Fibroblast of the aortic adventitia (primary cell): Measurements from ENCODE around the gene LRRC8C. TPM values are rescaled to one million over a fixed set of nuclear protein-coding genes. Genes with fewer than 3 reads are reported as not detected.

Experiments used
- DNase-seq: peaks from one replicate; pipeline ENCODE4 v3.0.0-alpha.2; 2010; ENCODE audit warnings: low read depth
- H3K4me3 ChIP-seq: 2 replicates; pipeline ENCODE4 v1.5.1; 2011; ENCODE audit warnings: low read depth, mild to moderate bottlenecking, control low read depth, low read length, moderate library complexity
- total RNA-seq: library from RNA; depleted of rRNA; stranded (reverse); fragments of >200 nt; gene quantifications from 2 replicates; pipeline ENCODE4 v1.2.3, GENCODE V29; 2012; ENCODE audit warnings: low replicate concordance
- TF ChIP-seq, protein P1 (sequence below): IDR thresholded peaks from 2 replicates; pipeline ENCODE4 v1.5.1; 2011; ENCODE audit warnings: mild to moderate bottlenecking, low read length, control low read depth, inconsistent platforms; ENCODE audit not compliant: insufficient read depth

Gene LRRC8C
- total RNA-seq, 1 donor, result 25.3 TPM

DNA sequence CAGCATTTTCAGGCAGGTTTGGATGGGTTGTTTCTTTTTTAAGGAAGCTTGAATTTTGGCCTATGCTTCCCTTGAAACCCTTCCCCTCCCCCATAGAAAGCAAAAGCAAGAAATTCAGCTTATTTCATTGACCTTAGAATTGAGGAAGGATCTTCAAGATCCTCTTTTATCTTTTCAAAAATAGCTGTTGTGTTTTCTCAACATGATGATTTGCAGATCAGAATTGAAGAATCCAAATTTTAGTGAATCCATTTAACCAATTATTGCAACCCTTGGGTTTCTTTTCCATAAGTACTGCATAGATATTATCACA, 73.7 kb downstream of the LRRC8C start:
- DNase-seq, result no peak
- TF ChIP-seq, protein P1, sequence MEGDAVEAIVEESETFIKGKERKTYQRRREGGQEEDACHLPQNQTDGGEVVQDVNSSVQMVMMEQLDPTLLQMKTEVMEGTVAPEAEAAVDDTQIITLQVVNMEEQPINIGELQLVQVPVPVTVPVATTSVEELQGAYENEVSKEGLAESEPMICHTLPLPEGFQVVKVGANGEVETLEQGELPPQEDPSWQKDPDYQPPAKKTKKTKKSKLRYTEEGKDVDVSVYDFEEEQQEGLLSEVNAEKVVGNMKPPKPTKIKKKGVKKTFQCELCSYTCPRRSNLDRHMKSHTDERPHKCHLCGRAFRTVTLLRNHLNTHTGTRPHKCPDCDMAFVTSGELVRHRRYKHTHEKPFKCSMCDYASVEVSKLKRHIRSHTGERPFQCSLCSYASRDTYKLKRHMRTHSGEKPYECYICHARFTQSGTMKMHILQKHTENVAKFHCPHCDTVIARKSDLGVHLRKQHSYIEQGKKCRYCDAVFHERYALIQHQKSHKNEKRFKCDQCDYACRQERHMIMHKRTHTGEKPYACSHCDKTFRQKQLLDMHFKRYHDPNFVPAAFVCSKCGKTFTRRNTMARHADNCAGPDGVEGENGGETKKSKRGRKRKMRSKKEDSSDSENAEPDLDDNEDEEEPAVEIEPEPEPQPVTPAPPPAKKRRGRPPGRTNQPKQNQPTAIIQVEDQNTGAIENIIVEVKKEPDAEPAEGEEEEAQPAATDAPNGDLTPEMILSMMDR, result no peak
- no peak overlapping the region for H3K4me3 ChIP-seq

DNA sequence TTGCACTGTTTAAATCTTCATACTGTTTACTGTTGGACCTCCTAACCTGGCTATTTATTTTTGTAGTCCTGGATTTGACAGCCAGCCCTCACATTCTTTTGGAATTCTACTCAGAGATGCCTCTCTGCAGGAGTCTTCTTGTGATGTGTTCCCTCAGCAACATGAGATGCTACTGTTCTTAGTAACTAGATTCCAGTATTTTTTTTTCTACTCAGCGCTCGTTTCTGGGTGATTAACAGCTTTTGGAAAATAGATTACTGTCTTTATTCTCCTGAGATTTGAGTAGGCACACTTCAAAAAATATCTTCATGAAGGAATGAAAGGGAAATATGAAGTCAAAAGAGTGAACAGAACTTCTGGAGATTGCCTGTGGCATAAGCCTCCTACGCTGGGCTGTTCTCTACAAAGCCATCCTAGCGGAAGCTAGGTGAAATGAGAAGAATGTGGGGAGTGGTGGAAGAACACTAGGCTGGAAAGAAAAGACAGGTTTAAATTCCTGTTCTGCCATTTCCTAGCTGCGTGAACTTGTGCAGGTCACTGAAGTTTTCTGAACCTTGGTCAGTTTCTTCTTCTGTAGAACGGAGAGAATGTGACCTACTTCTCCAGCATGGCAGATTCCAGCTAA, 75.9 kb downstream of the LRRC8C start:
- H3K4me3 ChIP-seq, result no peak overlapping the region
- DNase-seq, result no peak
- TF ChIP-seq, protein P1, result no peak

DNA sequence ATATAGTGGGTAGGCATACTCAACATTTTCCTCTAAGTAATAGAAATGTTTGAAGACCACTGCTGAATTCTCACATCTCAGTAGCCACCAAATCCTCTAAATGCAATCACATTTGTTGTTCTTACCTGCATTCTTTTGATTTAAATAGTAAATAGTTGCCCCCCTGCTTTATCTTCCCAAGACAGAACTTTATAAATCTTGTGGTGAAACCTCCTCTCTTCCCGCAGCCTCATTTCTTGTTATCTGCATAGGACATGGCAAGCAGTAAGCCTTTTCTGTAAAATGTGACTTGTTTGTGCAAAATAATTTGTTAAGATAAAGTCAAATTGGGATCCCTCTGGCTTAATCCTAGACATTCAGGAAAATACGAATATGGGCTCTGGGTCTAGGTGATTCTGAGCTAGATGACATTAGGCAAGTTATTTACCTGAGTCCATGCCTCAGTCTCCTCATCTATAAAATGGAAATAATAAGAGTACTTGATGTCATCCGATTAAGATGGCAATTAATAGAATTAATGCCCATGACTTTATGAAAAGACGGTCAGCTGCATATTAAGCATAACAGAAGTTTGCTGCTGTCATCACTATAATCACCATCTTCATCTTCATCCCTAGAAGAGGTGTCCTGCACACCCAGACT, 77.7 kb downstream of the LRRC8C start:
- TF ChIP-seq, protein P1, result no peak
- H3K4me3 ChIP-seq, result no peak overlapping the region
- DNase-seq, result no peak

DNA sequence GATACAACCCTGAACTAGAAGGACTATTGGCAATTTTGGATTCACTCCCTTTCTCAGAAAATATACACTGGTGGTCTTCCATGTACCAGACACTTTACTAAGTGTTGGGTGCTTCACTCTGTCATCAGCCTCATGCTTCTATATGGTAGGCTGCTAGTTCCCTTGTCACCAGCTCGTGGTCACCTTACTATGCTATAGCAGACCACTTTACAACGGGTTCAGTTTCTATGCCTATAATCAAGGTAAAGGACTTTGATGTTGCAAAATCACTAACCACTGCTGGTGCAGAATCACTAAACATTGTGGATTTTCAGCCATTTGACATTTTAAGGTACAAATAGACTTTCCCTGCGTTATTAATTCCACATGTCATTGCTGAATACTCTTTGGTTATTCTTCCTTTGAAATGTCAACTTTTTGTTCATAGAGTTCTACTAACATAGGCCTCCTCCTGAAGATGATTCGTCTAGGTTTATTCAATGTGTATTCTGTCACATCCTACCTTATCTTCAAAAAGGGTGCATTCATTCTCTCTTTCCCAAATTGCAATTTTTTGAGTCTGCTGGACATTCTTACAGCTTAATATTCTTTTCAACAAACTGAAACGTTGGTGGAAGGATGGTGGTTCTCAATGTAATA, 78.3 kb downstream of the LRRC8C start:
- TF ChIP-seq, protein P1, result no peak
- DNase-seq, result no peak
- H3K4me3 ChIP-seq, result no peak overlapping the region

DNA sequence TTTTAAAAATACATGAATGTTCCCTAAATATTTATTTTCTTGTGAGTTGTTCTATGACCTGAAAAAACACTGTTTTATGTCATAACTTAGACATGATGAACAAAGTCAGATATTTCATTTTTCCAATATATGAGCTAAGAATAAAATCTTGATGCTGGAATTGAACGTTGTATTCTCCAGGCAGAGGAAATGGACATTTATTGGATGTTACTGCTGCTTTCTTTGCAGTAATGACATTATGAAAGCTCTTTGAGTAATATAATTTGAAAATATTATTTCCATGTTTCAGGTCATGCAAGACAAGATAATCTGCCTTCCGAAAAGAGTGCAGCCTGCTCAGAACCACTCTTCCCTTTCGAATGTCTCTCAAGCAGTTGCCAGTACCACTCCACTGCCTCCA, 79.5 kb downstream of the LRRC8C start:
- TF ChIP-seq, protein P1, result no peak
- H3K4me3 ChIP-seq, result no peak overlapping the region
- DNase-seq, result no peak

DNA sequence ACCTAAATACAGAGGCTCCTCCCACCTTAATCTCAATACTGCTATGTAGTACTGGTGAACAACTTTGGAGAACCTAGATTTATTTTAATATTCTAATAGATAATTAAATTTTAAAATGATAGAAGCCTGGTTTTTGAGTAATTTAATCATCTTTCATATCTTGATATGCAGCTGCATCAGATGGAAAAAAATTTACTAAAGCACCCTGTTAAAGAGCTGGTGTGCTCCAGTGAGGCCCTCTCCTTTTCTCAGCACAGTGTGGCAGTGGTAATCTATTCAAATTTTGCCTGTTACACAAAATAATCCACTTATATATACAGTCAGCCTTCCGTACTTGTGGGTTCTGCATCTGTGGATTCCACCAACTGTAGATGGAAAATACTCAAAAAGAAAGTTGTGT, 82.8 kb downstream of the LRRC8C start:
- no peak for DNase-seq
- no peak overlapping the region for H3K4me3 ChIP-seq
- TF ChIP-seq, protein P1, result no peak
